ENCODE data around the gene DEUP1.

The DEUP1 gene

DNA sequence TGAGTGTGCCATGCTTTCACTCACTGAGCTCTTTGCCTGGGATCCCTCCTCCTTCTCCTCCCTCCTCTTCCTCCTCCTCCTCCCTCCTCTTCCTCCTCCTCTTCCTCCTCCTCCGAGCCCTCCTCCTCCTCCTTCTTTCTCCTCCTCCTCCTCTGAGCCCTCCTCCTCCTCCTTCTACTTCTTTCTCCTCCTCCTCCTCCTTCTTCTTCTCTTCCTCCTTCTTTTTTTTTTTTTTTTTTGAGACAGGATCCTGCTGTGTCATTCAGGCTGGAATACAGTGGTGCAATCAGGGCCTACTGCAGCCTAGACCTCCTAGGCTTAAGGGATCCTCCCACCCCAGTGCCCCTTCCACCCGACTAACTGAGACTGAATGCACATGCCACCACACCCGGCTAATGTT, 62.3 kb downstream of the DEUP1 start:
- in situ Hi-C loops (cut with MboI; ENCODE audit: low pct_unique_long_range_greater_than_20kb, low sequenced_read_pairs, unreplicated experiment), result no loop called here
- no peak for DNase-seq (ENCODE audit: low spot score)
- TF ChIP-seq CTCF (IDR thresholded peaks at IDR 0.05; ENCODE audit: extremely low read depth, insufficient read depth, missing control alignments), result no peak

GRCh38 chr11:93393386-93393785, 62.8 kb downstream of the DEUP1 start:
- in situ Hi-C loops (cut with MboI; ENCODE audit: low pct_unique_long_range_greater_than_20kb, low sequenced_read_pairs, unreplicated experiment), result no loop called here
- TF ChIP-seq CTCF (IDR thresholded peaks at IDR 0.05; ENCODE audit: extremely low read depth, insufficient read depth, missing control alignments), result no peak
- DNase-seq (ENCODE audit: low spot score), result no peak

- in situ Hi-C loops (cut with MboI; ENCODE audit: low pct_unique_long_range_greater_than_20kb, low sequenced_read_pairs, unreplicated experiment), result no loop called here
- no peak for TF ChIP-seq CTCF (IDR thresholded peaks at IDR 0.05; ENCODE audit: extremely low read depth, insufficient read depth, missing control alignments)
- DNase-seq (ENCODE audit: low spot score), result no peak
These were observed 63.9 kb downstream of the DEUP1 start for GRCh38 chr11:93394488-93394887.

GRCh38 chr11:93396316-93396715, 65.8 kb downstream of the DEUP1 start:
- no peak for TF ChIP-seq CTCF (IDR thresholded peaks at IDR 0.05; ENCODE audit: extremely low read depth, insufficient read depth, missing control alignments)
- no peak for DNase-seq (ENCODE audit: low spot score)
- in situ Hi-C loops (cut with MboI; ENCODE audit: low pct_unique_long_range_greater_than_20kb, low sequenced_read_pairs, unreplicated experiment), result no loop called here

DNA sequence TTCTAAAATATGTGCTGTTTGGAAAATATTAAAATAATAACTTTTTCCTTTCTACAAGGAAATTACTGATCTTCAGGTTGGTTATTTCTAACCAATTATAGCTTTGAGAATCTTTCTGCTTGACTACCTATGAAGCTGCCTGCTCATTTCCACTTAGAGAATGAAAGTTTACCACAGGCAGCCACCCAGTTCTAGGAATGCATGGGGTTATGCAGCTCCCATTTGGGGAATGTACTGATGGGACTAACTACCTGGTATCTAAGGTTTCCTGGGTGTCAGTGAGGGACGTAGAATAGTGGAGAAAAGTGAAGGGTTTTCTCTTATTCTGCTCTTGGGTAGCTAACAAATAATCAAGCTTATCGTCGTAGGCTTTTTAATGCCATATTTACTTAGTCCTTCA, 73.4 kb downstream of the DEUP1 start:
- no peak for DNase-seq (ENCODE audit: low spot score)
- in situ Hi-C loops (cut with MboI; ENCODE audit: low pct_unique_long_range_greater_than_20kb, low sequenced_read_pairs, unreplicated experiment), result no loop called here
- TF ChIP-seq CTCF (IDR thresholded peaks at IDR 0.05; ENCODE audit: extremely low read depth, insufficient read depth, missing control alignments), result no peak

GRCh38 chr11:93407777-93408401, 77.3 kb downstream of the DEUP1 start:
- no peak for DNase-seq (ENCODE audit: low spot score)
- in situ Hi-C loops (cut with MboI; ENCODE audit: low pct_unique_long_range_greater_than_20kb, low sequenced_read_pairs, unreplicated experiment), result no loop called here
- TF ChIP-seq CTCF (IDR thresholded peaks at IDR 0.05; ENCODE audit: extremely low read depth, insufficient read depth, missing control alignments), result no peak

- no peak for TF ChIP-seq CTCF (IDR thresholded peaks at IDR 0.05; ENCODE audit: extremely low read depth, insufficient read depth, missing control alignments)
- in situ Hi-C loops (cut with MboI; ENCODE audit: low pct_unique_long_range_greater_than_20kb, low sequenced_read_pairs, unreplicated experiment), result no loop called here
- DNase-seq (ENCODE audit: low spot score), result no peak
These were observed 79.9 kb downstream of the DEUP1 start for GRCh38 chr11:93410441-93410840.
